Upper lobe of left lung (tissue), 6 donors: Measurements from ENCODE around the gene CPNE7. TPM values are rescaled to one million over a fixed set of nuclear protein-coding genes. Genes with fewer than 3 reads are reported as not detected.

Experiments used
- ATAC-seq, 2 donors: fragments of 200-7000 bp; cut with Tn5 transposase; one replicate each; pipeline ENCODE4 v1.9.1; 2022; ENCODE audit warnings: mild to moderate bottlenecking in 2 of 2, moderate library complexity in 2 of 2; ENCODE audit not compliant: low FRiP score in 2 of 2
- DNase-seq, 2 donors: peaks; one replicate each; pipeline ENCODE4 v3.0.0-alpha.2; 2019 to 2020
- H3K27ac ChIP-seq, 4 donors: fragments of 200-600 bp; sonication (generic); one replicate each; pipeline ENCODE4 v1.5.1; 2016 to 2019
- H3K27me3 ChIP-seq, 4 donors: fragments of 200-600 bp; sonication (generic); one replicate each; pipeline ENCODE4 v1.5.1; 2017 to 2019
- H3K36me3 ChIP-seq, 4 donors: fragments of 200-600 bp; sonication (generic); one replicate each; pipeline ENCODE4 v1.5.1; 2016 to 2019
- H3K4me1 ChIP-seq, 4 donors: fragments of 200-600 bp; sonication (generic); one replicate each; pipeline ENCODE4 v1.5.1; 2018 to 2019
- H3K4me3 ChIP-seq, 4 donors: fragments of 200-600 bp; sonication (generic); one replicate each; pipeline ENCODE4 v1.5.1; 2017 to 2019; ENCODE audit warnings: mild to moderate bottlenecking in 2 of 4, moderate library complexity in 1 of 4
- H3K9me3 ChIP-seq, 4 donors: fragments of 200-600 bp; sonication (generic); one replicate each; pipeline ENCODE4 v1.5.1; 2018 to 2019
- CTCF ChIP-seq, 6 experiments: fragments of 450-650 bp in 4 of 6; fragments of 200-600 bp in 2 of 6; sonication (generic) in 2 of 6; IDR thresholded peaks; one replicate each; pipeline ENCODE4 v1.5.1; 2016 to 2019; ENCODE audit warnings: antibody characterized with exemption in 6 of 6
- EP300 ChIP-seq, 4 donors: sonication (generic); formaldehyde crosslinking; IDR thresholded peaks; one replicate each; pipeline ENCODE4 v1.5.1; 2017; ENCODE audit warnings: antibody characterized with exemption in 4 of 4, control low read depth in 2 of 4
- POLR2A ChIP-seq, 4 donors: fragments of 450-650 bp; IDR thresholded peaks; one replicate each; pipeline ENCODE4 v1.5.1; 2016 to 2017; ENCODE audit warnings: antibody characterized with exemption in 4 of 4, mild to moderate bottlenecking in 2 of 4
- POLR2AphosphoS5 ChIP-seq, 2 donors: sonication (generic); formaldehyde crosslinking; IDR thresholded peaks; one replicate each; pipeline ENCODE4 v1.5.1; 2017; ENCODE audit warnings: antibody characterized with exemption in 2 of 2
- WGBS, 2 donors: methylation state at CpG; one replicate each; pipeline ENCODE4 v1.1.5; 2017 to 2018; 5-methylcytosine and 5-hydroxymethylcytosine counted together
- total RNA-seq, 6 donors: library from RNA; depleted of rRNA in 4 of 6; stranded (reverse); fragments of >200 nt in 4 of 6; gene quantifications; one replicate each; pipeline versions ENCODE4 v1.1.0 to v1.2.1, GENCODE V29; 2016 to 2021
- donor health status: DM: no; HTN: no; CAD: no; lungs with moderate emphysema.
- donor health status: DM: no; HTN: yes; CAD: no; lungs with severe emphysema.

CPNE7 gene
- total RNA-seq, 6 donors from 2014 or later = 1.4 to 14.7 (median 3.6) TPM; not detected in 2

GRCh38 chr16:89565506-89566372, 9.8 kb upstream of the CPNE7 start:
- Histone ChIP-seq H3K27ac (peak overlapping the region in 2 of 4 donors; percentile 42 to 43), H3K4me1 (peaks cover 33 to 52% (median 42%) of the 10 kb centered on the region in 4 donors), H3K27me3 (no peaks in the 10 kb centered on the region), H3K36me3 (peaks cover 15 to 40% (median 36%) of the 10 kb centered on the region in 4 donors), H3K4me3 (peak overlapping the region in 3 of 4 donors; percentile 7 to 38 (median 24)), H3K9me3 (no peaks in the 10 kb centered on the region)
- 11 to 15% methylated on average over 23 to 40 of the region's 46 CpGs for whole genome bisulfite sequencing, 2 donors
- peak in 1 of 2 donors; percentile 53 for DNase-seq
- peak; percentile 44 to 75 for ATAC-seq
- peak; percentile 38 to 71 (median 55) for TF ChIP-seq CTCF (IDR thresholded peaks at IDR 0.05)
- no peak for TF ChIP-seq EP300 (IDR thresholded peaks at IDR 0.05)
- peak in 1 of 4 donors; percentile 48 for TF ChIP-seq POLR2A (IDR thresholded peaks at IDR 0.05)

- Histone ChIP-seq H3K36me3 (peaks cover 7 to 21% (median 20%) of the 10 kb centered on the region in 4 donors), H3K9me3 (no peaks in the 10 kb centered on the region), H3K27ac (no peak overlapping the region), H3K27me3 (peaks cover 0 to 5% (median 0%) of the 10 kb centered on the region in 4 donors), H3K4me1 (peaks cover 24 to 39% (median 30%) of the 10 kb centered on the region in 4 donors), H3K4me3 (no peak overlapping the region)
- TF ChIP-seq POLR2A (IDR thresholded peaks at IDR 0.05) = no peak
- no peak for TF ChIP-seq CTCF (IDR thresholded peaks at IDR 0.05)
- TF ChIP-seq EP300 (IDR thresholded peaks at IDR 0.05) = no peak
- TF ChIP-seq POLR2AphosphoS5 (IDR thresholded peaks at IDR 0.05) = no peak
- DNase-seq (no peak), ATAC-seq (no peak)
- WGBS, 2 donors = 72 to 80% methylated on average over 23 to 30 of the region's 30 CpGs
These were observed 7.6 kb upstream of the CPNE7 start for GRCh38 chr16:89567656-89568594.

GRCh38 chr16:89569506-89570341, 5.8 kb upstream of the CPNE7 start:
- 84 to 85% methylated on average over 17 to 22 of the region's 23 CpGs for WGBS, 2 donors
- H3K27me3 ChIP-seq = peaks cover 0 to 11% (median 6%) of the 10 kb centered on the region in 4 donors

More at GRCh38 chr16:89569506-89570341, 5.8 kb upstream of the CPNE7 start:
- TF ChIP-seq POLR2A (IDR thresholded peaks at IDR 0.05) (no peak), EP300 (IDR thresholded peaks at IDR 0.05) (no peak), CTCF (IDR thresholded peaks at IDR 0.05) (no peak), POLR2AphosphoS5 (IDR thresholded peaks at IDR 0.05) (no peak)
- Histone ChIP-seq H3K36me3 (peaks cover 0 to 3% (median 3%) of the 10 kb centered on the region in 4 donors), H3K9me3 (no peaks in the 10 kb centered on the region), H3K4me1 (peaks cover 22 to 31% (median 24%) of the 10 kb centered on the region in 4 donors), H3K4me3 (no peak overlapping the region), H3K27ac (no peak overlapping the region)
- DNase-seq = no peak
- no peak for ATAC-seq
